HG03097 (cell line): ENCODE results near the gene ITIH1.
"Not testable (repeated sequence)": the region's sequence is repeated elsewhere in the genome, so short reads cannot be mapped to it uniquely, and the experiment has no call there.

Experiments used
- ATAC-seq: cut with Tn5 transposase; IDR thresholded peaks from one replicate; pipeline ENCODE4 v1.9.1; 2021; ENCODE audit not compliant: unreplicated experiment, low FRiP score

ITIH1 gene

GRCh38 chr3:52773361-52774065 lies 3.9 kb upstream of the ITIH1 start:
- no peak for ATAC-seq

- ATAC-seq = no peak
These were observed 3.2 kb upstream of the ITIH1 start for GRCh38 chr3:52774066-52774713.

- no peak for ATAC-seq
These were observed 2.2 kb upstream of the ITIH1 start for GRCh38 chr3:52774901-52775864.

DNA sequence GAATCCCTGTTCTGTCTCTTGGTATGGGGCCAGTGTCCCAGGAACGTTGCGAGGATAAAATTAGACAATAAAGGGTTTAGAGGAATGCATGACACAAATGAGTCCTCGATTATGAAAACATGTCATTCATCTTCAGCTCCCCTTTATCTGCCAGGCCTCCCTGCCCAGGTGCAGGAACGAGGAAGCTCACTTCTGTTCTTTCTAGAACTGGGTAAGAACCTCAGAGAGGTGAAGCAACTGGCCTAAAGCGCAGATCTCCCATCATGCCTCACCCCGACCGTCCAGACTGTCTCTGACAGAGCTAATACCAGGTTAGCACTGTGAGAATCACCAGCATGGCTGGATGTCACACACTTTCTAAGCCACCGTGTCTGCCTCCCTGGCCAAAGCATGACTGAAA lies 1.5 kb upstream of the ITIH1 start:
- no peak for ATAC-seq

GRCh38 chr3:52776486-52776885 lies 913 bp upstream of the ITIH1 start:
- not testable (repeated sequence) for ATAC-seq

DNA sequence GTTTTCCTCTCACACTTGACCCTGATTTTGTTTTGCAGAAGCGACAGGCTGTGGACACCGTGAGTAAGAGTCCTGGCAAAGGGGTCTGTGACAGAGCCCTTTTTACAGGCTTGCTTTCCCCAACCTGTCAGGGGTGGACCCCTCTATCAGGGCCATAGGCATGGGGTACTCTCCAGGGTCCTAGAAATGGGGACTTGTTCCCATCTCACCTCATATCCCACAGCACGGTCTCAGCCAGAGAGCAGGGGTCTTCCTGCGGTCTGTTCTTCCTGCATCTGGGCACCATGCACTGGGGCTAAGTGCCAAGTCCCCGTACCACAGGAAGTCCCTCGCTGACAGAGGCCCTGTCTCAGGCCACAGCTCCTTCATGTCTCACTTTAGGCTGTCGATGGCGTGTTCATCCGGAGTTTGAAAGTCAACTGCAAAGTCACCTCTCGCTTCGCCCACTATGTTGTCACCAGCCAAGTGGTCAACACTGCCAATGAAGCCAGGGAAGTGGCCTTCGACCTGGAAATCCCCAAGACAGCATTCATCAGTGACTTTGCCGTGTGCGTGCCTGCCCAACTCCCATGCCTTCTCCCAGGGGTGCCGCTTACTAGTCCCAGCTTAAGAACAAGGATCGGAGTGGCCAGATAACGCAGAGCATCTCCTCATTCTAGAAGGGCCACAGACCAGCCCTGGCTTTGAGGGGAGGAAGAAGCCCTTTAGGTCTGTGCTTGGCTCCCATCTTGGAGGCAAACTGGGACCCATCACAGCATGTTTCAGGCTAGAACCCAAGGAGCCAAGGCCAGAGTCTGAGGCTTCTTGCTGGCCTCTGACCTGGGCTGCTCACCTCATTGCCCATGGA lies 783 bp downstream of the ITIH1 start:
- ATAC-seq = no peak

GRCh38 chr3:52779011-52779836 lies 1.8 kb downstream of the ITIH1 start:
- ATAC-seq = no peak

GRCh38 chr3:52779837-52780585 lies 2.6 kb downstream of the ITIH1 start:
- ATAC-seq = no peak

DNA sequence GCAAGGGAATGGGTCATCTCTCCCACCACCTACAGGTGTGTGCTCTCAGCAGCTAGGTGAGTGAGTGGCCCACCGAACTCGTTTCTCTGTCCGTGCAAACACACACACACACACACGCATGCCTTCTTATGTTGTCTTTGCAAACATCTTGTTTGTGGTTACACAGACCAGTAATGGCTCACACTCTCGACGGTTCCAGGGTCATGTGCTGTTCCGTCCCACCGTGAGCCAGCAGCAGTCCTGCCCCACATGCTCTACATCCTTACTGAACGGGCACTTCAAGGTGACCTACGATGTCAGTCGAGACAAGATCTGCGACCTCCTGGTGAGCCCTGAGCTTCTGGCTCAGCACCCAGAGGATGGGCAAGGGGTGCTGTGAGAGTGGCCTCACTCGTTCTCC lies 4.3 kb downstream of the ITIH1 start:
- ATAC-seq = no peak

DNA sequence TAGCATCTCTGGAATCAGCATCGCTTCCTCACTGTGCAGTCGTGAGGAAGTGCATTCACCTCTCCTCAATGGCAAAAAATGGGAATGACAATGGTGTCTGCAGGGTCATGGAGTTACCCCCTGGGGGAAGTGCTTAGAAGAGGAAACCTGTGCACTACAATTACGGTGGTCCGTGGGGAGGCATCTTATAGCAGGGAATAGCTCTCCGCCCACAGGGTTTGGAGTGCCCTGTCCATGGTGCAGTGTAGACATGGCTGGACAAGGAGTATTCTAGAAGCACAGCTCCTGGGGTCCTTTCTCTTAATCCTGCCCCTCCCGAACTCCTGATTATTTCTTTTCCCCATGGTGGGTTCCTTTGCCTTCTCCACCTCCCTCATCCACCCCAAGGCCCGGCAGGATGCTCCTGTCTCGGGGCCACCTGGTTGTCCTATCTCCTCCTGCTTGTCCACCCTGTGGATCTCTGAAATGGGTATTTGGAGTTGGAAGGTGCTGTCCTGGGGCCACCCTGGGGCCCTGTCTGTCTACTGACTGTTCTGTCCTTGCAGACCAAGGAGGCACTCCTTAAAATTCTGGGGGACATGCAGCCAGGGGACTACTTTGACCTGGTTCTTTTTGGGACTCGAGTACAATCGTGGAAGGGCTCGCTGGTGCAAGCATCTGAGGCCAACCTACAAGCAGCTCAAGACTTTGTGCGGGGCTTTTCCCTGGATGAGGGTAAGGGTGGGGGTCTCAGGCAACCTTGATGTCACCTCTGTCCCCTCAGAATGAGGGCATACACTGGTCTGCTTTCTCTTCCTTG lies 5.2 kb downstream of the ITIH1 start:
- no peak for ATAC-seq

- no peak for ATAC-seq
These were observed 5.8 kb downstream of the ITIH1 start for GRCh38 chr3:52783211-52783555.

- ATAC-seq = no peak
These were observed 6.7 kb downstream of the ITIH1 start for GRCh38 chr3:52784021-52784621.

DNA sequence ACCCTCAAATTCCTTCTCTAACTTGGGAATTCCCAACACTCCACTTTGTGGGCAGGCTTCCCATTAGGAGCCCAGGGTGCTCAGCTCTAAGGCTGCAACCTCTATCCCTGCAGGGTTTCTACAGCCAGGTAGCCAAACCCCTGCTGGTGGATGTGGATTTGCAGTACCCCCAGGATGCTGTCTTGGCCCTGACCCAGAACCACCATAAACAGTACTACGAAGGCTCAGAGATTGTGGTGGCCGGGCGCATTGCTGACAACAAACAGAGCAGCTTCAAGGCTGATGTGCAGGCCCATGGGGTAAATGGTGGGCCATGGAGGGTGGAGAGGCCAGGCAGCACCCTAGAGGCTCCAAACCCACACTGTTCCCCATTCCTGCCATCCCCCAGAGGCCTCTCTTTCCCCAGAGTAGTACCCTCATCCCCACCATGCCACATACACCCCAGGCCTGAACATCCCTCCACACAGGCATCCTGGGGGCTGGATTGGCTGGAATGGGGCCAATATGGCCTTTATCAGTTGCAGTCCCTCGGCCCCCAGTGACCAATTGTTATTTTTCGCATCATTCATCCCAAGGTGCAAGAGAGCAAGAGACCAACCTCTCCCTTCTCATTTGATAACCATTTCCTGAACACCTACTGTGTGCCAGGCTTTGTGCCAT lies 7.7 kb downstream of the ITIH1 start:
- no peak for ATAC-seq

DNA sequence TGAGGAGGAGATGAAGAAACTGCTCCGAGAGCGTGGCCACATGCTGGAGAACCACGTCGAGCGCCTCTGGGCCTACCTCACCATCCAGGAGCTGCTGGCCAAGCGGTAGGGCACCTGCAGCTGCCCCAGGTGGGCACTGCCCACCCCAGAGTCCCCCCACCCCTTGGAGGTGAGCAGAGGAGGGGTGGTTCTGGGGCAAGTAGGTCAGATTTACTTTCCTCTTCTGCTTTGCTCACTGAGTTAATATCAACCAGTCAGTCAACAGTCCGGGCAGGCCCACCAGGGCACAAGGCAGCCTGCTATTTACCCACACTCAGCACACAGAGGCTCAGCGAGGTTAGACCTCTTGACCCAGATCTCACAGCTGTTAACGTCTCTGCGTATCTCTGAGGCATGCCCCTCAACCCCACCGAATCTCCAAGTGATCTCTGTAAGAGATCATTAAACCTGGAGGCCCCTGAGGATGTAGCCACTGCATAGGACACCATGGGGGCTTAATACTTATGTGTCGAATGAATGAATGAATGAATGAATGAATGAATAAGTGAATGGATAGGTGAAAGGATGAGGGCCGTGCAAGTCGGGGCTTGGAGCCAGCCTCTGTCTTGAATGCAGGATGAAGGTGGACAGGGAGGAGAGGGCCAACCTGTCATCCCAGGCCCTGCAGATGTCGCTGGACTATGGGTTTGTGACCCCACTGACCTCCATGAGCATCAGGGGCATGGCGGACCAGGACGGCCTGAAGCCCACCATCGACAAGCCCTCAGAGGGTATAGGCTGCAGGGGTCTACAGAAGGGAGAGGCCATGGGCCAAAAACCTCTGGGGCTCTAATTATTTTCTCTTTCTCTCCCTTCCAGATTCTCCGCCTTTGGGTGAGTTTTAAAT lies 9.2 kb downstream of the ITIH1 start:
- no peak for ATAC-seq

DNA sequence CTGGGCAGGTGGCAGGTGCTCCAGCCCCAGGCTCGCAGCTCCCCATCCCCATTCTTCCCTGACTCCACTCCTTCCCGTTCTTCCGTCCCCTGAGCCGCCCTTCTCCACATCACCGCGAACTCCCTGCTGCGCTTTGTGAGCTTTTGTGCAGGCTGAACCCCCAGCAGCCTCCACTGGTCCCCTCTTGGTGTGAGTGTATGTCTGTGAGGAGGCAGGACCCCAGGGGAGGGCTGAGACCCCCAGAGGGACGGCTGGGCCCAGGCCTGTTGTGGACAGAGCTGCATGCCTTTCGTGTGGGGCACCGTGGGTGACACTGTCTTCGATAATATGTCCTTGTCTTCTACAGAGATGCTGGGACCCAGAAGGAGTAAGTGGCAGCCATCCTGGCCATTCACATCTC lies 9.8 kb downstream of the ITIH1 start:
- ATAC-seq = no peak
